Lower leg skin (tissue), 4 donors: ENCODE measurements around the gene INPP4B. TPM values are rescaled to one million over a fixed set of nuclear protein-coding genes. Genes with fewer than 3 reads are reported as not detected.

ENCODE experiments used
- DNase-seq, 2 donors: peaks; one replicate each; pipeline ENCODE4 v3.0.0-alpha.2; 2019; ENCODE audit warnings: low spot score in 2 of 2
- H3K4me3 ChIP-seq: fragments of 200-600 bp; sonication (generic); 2 replicates; pipeline ENCODE4 v1.5.1; 2017; ENCODE audit warnings: mild to moderate bottlenecking, low read depth; ENCODE audit not compliant: poor library complexity, severe bottlenecking
- POLR2A ChIP-seq, 2 donors: fragments of 450-650 bp; IDR thresholded peaks; one replicate each; pipeline ENCODE4 v1.6.1; 2016 to 2017; ENCODE audit warnings: antibody characterized with exemption in 2 of 2, mild to moderate bottlenecking in 1 of 2, moderate library complexity in 1 of 2
- WGBS, 2 donors: methylation state at CpG; one replicate each; pipeline ENCODE4 v1.1.5; 2018; 5-methylcytosine and 5-hydroxymethylcytosine counted together
- intact Hi-C: fragments of 100-400 bp; cut with DNase I; formaldehyde crosslinking; loops from one replicate; pipeline ENCODE4 v1.15.0; 2023; ENCODE audit warnings: low total_unique reads
- total RNA-seq, 4 donors: library from RNA; depleted of rRNA; stranded (reverse); fragments of >200 nt; gene quantifications; one replicate each; pipeline ENCODE4 v1.1.0, GENCODE V29; 2016
- TF ChIP-seq, protein P1 (sequence below), 3 donors: fragments of 450-650 bp; IDR thresholded peaks; one replicate each; pipeline ENCODE4 v1.5.1; 2016; ENCODE audit warnings: antibody characterized with exemption in 3 of 3, mild to moderate bottlenecking in 3 of 3, moderate library complexity in 2 of 3

Gene INPP4B
- total RNA-seq, 4 donors from 2014 or later, result 7.6 to 18.5 (median 17.6) TPM

DNA sequence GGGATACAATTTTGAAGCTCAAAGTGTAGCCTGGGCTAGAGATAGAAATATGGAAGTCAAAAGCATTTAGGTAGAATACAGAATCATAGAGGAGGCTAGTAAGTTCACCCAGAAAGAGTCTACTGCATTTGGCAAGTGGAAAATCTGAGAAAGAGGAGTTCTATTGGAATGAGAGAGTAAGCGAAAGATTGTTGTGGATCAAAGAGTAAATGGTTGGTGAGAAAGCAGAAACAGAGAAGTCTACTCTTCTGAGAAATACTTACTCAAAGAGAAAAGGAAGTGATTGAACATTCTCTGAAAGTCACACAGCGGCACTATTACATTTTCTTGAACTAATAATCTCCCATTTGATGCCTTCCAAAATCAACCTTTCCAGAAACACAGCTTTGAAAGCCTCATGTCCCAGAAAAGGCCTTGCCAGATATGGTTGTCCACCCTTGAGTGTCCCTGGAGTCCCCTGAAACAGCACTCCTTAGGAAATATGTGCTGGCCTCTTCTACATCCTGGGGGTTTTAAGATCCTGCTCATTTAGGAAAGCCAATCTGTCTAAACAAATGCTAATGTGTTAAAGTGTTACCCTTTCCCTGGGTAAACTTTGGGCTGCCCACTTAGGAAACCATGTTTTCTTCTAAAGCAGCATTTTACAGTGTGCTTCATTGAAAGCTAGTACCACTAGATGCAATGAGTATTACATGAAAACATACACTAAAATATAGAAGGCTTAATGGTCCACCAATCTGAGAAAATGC, 132.6 kb downstream of the INPP4B start:
- WGBS, 2 donors, result 96 to 97% methylated on average over 2 of the region's 2 CpGs
- intact Hi-C loops, result no loop called here
- DNase-seq, result no peak
- H3K4me3 ChIP-seq, result no peak overlapping the region
- no peak for TF ChIP-seq POLR2A (IDR thresholded peaks at IDR 0.05)
- TF ChIP-seq, protein P1, sequence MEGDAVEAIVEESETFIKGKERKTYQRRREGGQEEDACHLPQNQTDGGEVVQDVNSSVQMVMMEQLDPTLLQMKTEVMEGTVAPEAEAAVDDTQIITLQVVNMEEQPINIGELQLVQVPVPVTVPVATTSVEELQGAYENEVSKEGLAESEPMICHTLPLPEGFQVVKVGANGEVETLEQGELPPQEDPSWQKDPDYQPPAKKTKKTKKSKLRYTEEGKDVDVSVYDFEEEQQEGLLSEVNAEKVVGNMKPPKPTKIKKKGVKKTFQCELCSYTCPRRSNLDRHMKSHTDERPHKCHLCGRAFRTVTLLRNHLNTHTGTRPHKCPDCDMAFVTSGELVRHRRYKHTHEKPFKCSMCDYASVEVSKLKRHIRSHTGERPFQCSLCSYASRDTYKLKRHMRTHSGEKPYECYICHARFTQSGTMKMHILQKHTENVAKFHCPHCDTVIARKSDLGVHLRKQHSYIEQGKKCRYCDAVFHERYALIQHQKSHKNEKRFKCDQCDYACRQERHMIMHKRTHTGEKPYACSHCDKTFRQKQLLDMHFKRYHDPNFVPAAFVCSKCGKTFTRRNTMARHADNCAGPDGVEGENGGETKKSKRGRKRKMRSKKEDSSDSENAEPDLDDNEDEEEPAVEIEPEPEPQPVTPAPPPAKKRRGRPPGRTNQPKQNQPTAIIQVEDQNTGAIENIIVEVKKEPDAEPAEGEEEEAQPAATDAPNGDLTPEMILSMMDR (IDR thresholded peaks at IDR 0.05), result no peak

DNA sequence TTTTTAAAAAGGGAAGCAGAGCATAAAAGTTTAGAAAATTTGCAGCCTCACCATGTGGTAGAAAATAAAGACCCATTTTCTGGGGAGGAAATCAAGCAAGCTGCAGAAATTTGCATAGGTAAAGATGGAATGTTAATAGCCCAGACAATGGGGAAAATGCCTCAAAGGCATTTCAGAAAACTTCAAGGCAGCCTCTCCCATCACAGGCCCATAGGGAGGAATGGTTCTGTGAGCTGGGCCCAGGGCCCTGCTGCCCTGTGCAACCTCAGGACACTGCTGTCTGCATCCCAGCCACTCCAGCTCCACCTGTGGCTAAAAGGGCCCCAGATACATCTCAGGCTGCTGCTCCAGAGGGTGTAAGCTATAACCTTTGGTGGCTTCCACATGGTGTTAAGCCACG, 137.9 kb downstream of the INPP4B start:
- 100% methylated on average over 1 of the region's 1 CpG for WGBS, 2 donors
- no peak for TF ChIP-seq POLR2A (IDR thresholded peaks at IDR 0.05)
- TF ChIP-seq, protein P1 (IDR thresholded peaks at IDR 0.05), result no peak
- intact Hi-C loops, result no loop called here
- no peak overlapping the region for H3K4me3 ChIP-seq
- DNase-seq, result no peak

DNA sequence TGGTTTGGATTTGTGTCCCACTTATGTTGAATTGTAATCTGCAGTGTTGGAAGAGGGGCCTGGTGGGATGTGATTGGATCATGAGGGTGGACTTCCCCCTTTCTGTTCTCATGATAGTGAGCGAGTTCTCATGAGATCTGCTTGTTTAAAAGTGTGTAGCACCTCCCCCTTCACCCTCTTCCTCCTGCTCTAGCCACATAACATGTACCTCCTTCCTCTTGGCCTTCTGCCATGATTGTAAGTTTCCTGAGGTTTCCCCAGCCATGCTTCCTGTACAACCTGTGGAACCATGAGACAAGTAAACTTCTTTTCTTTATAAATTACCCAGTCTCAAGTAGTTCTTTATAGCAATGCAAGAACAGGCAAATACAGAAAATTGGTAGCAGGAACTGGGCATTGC, 138.7 kb downstream of the INPP4B start:
- WGBS, 2 donors, result 77 to 81% methylated on average over 1 of the region's 1 CpG
- DNase-seq, result no peak
- TF ChIP-seq, protein P1 (IDR thresholded peaks at IDR 0.05), result no peak
- TF ChIP-seq POLR2A (IDR thresholded peaks at IDR 0.05), result no peak
- intact Hi-C loops, result no loop called here
- no peak overlapping the region for H3K4me3 ChIP-seq

DNA sequence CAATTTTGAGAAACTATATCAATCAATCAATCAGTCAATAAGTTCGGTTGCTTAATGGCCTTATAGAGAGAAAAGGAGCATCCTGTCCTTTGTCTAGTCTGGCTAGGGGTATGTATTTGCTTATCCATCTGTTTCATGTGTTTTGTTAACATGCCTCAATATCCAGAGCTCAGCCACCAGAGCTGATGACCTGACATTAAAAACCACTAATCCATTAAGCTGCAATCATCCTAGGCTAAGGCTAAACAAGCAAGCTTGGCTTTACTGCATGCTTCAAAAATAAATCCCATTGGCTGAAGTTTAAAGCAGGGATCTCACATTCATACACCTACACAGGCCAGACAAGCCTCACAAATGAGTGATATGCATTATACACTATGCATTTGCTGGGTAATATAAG, 139.7 kb downstream of the INPP4B start:
- intact Hi-C loops, result no loop called here
- H3K4me3 ChIP-seq, result no peak overlapping the region
- WGBS, 2 donors, result 94% methylated on average over 1 of the region's 1 CpG

DNA sequence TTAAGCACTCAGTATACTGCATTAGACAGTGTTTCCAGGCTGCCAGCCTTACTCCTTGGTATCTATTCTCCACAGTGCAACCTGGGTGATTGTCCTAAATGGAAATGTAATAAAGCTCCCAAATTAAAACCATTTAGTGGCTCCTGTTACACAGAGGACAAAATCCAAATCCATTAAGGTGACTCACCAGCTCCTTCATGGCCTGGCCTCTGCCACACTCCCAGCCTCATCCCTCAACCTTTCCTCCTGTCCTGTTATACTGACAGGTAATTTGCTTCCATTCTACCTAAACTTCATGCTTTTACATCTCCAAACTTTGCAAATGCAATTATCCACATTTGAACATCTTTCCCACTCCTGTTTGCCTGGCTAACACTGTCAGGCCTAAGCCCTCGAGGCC, 140.3 kb downstream of the INPP4B start:
- WGBS, 2 donors, result 90 to 91% methylated on average over 1 of the region's 1 CpG
- DNase-seq, result no peak
- intact Hi-C loops, result no loop called here
- no peak overlapping the region for H3K4me3 ChIP-seq
- TF ChIP-seq, protein P1 (IDR thresholded peaks at IDR 0.05), result no peak
- TF ChIP-seq POLR2A (IDR thresholded peaks at IDR 0.05), result no peak

More for the DNA sequence above, 139.7 kb downstream of the INPP4B start:
- no peak for DNase-seq
- TF ChIP-seq, protein P1 (IDR thresholded peaks at IDR 0.05), result no peak
- TF ChIP-seq POLR2A (IDR thresholded peaks at IDR 0.05), result no peak
